Nasal cavity respiratory epithelium epithelial cell of viscerocranial mucosa (primary cell): ENCODE results near the gene SSBP4. TPM values are rescaled to one million over a fixed set of nuclear protein-coding genes. Genes with fewer than 3 reads are reported as not detected.

Source experiments
- total RNA-seq: library from RNA; depleted of rRNA; stranded (reverse); fragments of >200 nt; gene quantifications from 2 replicates; pipeline ENCODE4 v1.2.3, GENCODE V29; 2014

Gene SSBP4
- 13.7 and 17.4 TPM in 2 replicates for total RNA-seq

DNA sequence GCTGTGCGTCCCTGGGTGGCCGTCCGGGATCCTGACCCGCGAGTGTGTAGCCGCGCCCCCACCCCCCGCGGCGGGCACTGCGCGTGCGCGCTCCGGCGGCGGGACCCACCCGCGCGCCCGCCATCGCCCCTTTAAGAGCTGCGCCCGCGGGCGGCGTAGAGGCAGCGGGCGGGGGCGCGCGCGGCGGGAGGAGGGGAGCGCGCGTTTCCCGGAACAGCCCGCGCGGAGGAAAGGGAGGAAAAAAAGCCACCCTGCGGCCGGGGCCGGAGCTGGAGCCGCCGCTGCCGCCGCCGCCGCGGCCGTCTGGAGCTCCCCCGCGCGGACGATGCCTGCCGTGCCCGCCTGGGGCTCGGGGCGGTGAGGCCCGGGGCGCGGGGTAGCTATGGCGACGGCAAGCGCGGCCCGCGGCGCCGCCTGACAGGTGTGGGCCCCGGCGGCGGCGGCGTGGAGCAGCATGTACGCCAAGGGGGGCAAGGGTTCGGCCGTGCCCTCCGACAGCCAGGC lies at the start of gene SSBP4:
TSS of gene SSBP4 (plus strand) at position 204 of the 504 bp plus-strand sequence. CDS start at position 455, 251 bp downstream.

GRCh38 chr19:18385675-18386542 lies 33.3 kb upstream of the SSBP4 start, which contains the start of gene GDF15:
TSS of gene GDF15 (plus strand) at chr19:18386158. CDS start at chr19:18386190, 32 bp downstream.

DNA sequence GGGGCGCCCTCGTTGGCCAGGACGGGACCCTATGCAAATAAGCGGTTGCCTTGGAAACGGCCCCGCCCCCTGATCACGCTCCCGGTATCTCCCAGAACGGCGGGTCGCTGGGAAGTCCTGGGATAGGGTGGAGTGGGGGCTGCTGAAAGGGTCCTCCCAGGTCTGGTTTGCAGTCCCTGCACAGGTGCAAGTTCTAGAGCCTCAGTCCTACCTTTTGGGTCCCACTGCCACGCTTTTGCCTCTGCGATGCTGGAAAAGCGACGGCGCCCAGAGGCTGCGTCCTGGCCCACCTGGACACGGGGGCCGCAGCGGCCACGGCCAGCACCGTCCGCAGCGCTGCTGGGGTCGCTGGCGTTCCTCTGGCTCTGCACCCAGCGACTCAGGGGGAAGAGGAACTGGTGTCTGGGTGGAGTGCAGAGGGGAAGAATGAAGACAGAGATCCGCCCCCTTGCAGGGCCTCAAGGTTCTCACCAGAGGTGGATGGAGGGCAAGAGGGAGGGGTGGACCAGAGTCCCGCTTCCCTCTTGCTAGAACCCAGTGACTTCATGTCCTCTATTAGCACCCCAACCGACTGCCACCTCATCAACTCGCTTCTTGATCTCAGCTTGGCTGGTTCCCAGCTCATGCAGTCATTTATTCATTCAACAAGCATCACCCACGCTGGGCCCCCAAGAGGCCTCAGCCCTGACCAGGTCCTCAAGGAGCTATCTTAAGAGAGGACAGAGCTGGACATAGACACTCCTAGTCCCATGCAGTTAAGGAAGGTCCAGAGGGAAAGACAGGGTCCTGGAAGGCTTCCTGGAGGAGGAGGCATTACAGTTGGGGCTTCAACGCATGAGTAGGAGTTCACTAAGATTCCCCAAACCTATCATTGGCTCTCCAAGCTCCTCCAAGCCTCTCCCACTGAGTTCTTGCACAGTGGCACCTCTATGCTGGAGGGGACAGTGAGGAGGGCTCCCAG lies 21.7 kb upstream of the SSBP4 start, which contains the start of gene LRRC25:
TSS of gene LRRC25 (minus strand) at position 381 of the 961 bp plus-strand sequence. CDS start 659 bp downstream, outside the sequence.

DNA sequence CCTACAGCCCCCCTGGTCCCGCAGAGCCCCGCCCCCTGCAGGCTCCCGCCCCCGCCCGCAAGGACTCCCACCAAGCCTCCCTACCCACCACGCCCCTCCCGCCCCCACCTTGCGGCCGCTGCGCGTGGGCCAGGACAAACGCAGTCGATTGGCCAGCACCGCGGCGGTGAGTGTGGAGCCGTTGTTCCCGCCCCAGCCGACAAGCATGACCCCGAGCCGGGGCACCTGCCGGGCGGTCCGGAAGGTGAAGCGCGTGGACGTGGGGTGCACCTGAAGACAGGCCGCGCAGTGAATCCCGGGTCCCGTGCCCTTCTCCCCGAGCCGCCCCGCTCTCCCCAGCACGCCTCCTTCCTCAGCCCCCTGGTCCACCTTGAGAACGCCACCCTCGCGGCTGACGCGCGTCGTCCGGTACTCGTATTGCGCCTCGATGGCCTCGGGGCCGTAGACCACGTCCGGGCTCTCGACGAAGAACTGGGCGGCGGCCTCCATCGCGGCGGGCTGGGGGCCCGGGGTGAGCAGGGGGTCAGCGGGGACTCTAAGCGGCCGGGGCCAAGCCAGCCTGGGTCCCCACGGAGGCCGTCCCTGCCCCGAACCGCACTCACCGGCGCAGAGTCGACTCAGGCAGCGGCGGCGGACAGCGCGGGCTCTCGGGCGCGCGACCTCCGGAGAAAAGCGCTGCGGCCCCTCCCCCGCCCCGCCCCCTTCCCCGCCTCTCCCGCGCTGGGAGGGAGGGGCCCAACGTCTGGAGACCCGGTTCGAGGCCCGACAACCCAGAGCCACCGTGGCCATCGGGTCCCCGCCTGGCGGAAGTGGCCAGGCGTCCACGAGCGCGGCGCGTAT lies 18.5 kb downstream of the SSBP4 start, which contains the start of gene ISYNA1:
TSS of gene ISYNA1 (minus strand) at position 643 of the 840 bp plus-strand sequence. CDS start at position 489, 154 bp downstream.

Other genes starting within 250 kb of the SSBP4 start
- gene IFI30, start 245.6 kb upstream of the SSBP4 start, total RNA-seq: 28.7 and 36.9 TPM in 2 replicates
- gene MPV17L2, start 226.2 kb upstream of the SSBP4 start, total RNA-seq: 8.8 and 21.9 TPM in 2 replicates
- gene RAB3A, start 215.4 kb upstream of the SSBP4 start, total RNA-seq: under 0.01 and 1.4 TPM in 2 replicates
- under 0.01 and 0.14 TPM in 2 replicates for gene PDE4C, start 193.0 kb upstream of the SSBP4 start, total RNA-seq
- 0.36 TPM in 1 of 2 replicates, not detected in the other for gene IQCN, start 144.9 kb upstream of the SSBP4 start, total RNA-seq
- gene JUND, start 137.8 kb upstream of the SSBP4 start, total RNA-seq: 129 and 153 TPM in 2 replicates
- gene LSM4, start 96.3 kb upstream of the SSBP4 start, total RNA-seq: 114 and 182 TPM in 2 replicates
- 15.3 and 17.4 TPM in 2 replicates for gene PGPEP1, start 78.8 kb upstream of the SSBP4 start, total RNA-seq
- gene GDF15, start 33.2 kb upstream of the SSBP4 start, total RNA-seq: 172 and 183 TPM in 2 replicates
- gene LRRC25, start 21.8 kb upstream of the SSBP4 start, total RNA-seq: 0.07 TPM in 1 of 2 replicates, not detected in the other
- 18.8 and 40.4 TPM in 2 replicates for gene ISYNA1, start 18.7 kb downstream of the SSBP4 start, total RNA-seq
- gene ELL, start 102.7 kb downstream of the SSBP4 start, total RNA-seq: 13.7 and 17.2 TPM in 2 replicates
- gene FKBP8, start 124.2 kb downstream of the SSBP4 start, total RNA-seq: 163 and 204 TPM in 2 replicates
- 47.2 and 53.5 TPM in 2 replicates for gene KXD1, start 138.5 kb downstream of the SSBP4 start, total RNA-seq
- gene UBA52, start 152.5 kb downstream of the SSBP4 start, total RNA-seq: 608 and 661 TPM in 2 replicates
- 22.6 and 27.5 TPM in 2 replicates for gene REX1BD, start 169.4 kb downstream of the SSBP4 start, total RNA-seq
- 6.5 TPM in 1 of 2 replicates, not detected in the other for gene CRLF1, start 187.4 kb downstream of the SSBP4 start, total RNA-seq
- 0.14 and 1.0 TPM in 2 replicates for gene TMEM59L, start 193.5 kb downstream of the SSBP4 start, total RNA-seq
- gene KLHL26, start 217.6 kb downstream of the SSBP4 start, total RNA-seq: 6.5 and 10.1 TPM in 2 replicates